Germinal center (tissue), 1 donor: ENCODE measurements around the gene BAK1.
"Not testable (repeated sequence)": the region's sequence is repeated elsewhere in the genome, so short reads cannot be mapped to it uniquely, and the experiment has no call there.

ENCODE experiments used
- DNase-seq: peaks from one replicate; pipeline ENCODE4 v3.0.0; 2012; ENCODE audit warnings: mixed read lengths, low spot score

BAK1 gene

DNA sequence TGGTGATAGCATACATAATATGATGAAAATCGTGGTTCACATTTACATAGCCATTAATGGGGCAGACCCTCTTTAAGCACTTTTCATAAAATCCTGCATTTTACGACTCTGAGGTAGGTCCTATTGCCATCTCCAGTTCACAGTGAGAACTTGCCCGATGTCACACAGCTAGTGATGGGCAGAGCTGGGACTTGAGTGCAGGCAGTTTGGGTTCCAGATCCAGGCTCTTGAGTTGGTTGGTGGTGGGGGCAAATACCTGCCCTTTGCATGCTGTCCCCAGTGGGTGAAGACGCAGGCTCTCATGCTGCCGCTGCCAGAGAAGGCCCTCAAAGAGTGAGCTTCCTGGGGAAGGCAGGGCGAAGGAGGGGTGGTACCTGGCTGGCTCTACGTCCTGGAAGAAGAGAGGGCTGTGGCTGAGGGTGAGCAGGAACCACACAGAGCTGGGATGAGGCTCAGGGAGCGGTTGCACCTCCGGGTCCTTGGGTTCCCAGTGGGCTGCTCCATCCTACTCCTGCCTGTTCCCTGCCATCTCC is 6.1 kb upstream of the BAK1 start:
- no peak for DNase-seq

DNA sequence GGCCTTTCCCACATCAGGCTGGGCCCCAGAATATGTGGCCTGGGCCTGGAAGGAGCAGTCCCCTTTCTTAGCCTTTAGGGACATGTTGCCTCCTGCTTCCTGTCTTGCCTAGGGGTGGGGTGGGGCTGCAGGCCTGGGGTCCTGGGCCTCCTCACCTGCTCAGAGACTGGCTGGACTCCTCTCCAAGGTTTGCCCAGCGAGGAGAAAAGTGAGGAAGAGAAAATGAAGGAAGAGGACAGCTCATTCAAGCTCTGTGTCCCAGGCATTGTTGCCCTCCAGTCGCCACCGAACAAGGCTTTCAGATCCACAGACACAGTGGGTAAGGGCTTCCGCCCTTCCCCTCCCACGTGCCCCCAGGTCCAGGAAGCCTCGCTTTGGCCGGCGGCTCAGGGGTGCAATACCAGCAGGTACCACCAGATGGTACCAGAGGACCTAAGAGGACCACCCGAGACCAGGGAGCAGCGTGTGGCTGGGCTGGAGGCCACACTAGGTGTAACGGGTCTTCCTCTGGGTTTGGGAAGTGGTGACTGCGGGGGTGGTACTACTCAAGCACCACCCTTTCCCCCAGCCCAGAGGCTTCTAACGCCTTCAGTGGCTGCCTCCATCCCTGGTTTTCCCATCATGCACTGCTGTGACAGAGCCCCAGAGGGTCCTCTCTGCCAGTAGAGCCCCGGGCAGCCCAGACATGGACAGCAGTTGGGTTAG is 5.5 kb upstream of the BAK1 start:
- DNase-seq, result peak; percentile 90

DNA sequence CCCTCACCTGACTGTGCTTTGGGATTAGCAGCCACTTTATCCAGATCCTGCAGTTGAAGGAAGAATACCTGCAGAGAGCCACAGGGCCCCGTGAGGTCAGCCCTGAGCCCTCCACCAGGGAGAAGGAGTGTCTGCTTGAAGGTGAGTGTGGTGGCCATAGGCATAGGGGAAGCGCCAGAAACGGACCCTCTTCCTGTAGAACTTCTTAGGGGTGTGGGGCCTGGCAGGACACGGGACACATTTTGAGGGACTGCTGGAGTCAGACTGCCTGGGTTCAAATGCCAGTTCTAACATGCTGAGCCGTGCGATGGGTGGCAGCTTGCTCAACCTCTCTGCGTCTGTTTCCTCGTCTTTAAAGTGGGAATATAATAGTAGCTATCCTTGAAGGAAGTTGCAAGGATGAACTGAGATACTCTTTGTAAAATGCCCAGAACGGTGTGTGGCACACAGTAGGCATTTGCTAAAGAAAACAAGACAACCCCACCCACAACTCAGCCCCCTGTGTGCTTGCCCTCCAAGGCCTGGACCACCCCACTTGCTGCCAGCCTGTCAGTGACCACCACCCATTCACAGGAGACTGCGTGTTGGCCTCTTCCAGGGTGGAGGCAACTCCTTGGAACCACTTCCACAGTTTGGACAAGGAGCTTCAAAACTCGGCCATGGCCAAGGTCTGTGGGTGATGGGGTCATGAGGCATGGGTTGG is 4.8 kb upstream of the BAK1 start:
- no peak for DNase-seq

DNA sequence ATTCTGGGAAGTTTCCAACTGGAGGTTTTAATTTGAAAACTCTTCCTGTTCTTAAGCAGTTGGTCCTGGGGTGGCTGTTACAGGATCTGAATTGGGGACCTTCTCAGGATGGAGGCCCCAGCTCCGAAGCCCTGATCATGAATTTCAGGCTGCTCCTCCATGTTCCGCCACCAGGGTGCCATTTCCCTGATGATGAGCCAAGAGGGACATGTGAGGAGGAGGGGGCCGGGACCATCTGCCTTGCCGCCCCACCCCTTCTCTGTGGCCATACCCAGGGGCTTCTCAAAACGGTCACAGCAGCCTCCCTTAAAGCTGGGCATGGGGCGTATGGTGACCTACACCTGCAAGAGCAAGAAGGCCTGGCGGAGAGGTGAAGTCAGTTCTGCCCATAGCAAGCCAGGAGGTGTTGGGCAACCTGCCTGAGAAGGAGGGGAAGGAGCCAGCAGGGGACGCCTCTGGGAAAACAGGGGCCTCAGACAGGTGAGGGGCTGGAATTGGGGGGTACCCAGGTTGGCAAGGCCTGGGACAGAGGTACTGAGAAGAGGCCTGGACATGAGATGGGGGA is 3.6 kb upstream of the BAK1 start:
- DNase-seq, result no peak

- no peak for DNase-seq
Observed at GRCh38 chr6:33581186-33581585, 1.1 kb upstream of the BAK1 start.

- peak; percentile 64 for DNase-seq
Observed at GRCh38 chr6:33578588-33579011, 1.5 kb downstream of the BAK1 start.

DNA sequence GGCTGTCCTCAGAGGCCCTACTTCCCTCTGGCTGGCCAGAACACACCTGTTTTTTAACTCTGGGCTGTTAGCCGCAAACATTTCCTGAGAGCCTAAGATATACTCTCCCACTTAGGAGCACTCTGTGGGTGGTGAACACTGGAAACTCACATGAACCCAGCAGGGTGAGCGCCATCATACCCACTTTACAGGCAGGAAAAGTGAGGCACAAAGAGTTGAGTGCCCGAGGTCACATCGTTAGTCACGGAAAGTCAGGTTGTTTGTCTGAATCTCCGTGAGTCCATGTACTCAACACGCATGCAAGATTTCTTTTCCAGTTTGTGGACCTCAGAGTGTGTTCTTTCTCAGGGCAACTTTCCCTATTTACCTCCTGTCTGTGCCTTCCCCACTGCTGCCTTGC is 1.9 kb downstream of the BAK1 start:
- DNase-seq, result no peak

DNA sequence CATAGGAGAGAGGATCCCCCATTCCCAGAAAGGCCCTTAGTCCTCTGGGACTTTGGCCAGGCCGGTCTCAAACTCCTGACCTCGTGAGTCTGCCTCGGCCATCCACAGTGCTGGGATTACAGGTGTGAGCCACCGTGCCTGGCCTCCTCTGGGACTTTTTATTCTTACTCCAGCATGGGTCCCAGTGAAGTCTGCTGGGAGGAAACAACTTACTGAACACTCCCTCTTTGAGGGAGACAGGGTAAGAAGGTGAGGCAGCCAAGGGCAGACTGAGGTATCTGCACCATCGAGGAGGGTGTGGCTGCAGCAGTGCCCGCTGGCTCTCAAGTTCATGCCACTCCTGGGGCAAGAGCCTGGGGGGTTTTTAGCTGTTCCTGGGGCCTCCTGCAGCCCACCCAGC is 2.4 kb downstream of the BAK1 start:
- no peak for DNase-seq

GRCh38 chr6:33577106-33577535 is 3.0 kb downstream of the BAK1 start:
- no peak for DNase-seq

DNA sequence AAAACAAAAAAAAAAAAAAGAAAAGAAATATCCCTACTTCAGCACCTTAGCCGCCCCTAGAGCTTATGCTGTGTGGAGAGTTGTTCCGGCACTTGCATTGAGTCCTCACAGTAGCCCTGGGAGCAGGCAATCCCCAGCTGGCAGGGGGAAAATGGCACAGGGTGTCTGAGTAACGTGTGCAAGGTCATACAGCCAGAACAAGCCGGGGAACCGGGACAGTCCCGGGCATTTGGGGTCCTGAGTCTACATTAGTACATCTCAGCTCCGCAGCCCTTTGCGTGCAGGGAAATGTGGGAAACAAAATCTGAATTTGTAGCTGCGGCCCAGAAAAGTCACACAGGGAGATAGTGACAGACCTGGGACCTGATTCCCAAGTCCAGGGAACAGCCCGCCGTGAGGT is 3.4 kb downstream of the BAK1 start:
- no peak for DNase-seq

- no peak for DNase-seq
Observed at GRCh38 chr6:33575211-33575610, 4.9 kb downstream of the BAK1 start.

DNA sequence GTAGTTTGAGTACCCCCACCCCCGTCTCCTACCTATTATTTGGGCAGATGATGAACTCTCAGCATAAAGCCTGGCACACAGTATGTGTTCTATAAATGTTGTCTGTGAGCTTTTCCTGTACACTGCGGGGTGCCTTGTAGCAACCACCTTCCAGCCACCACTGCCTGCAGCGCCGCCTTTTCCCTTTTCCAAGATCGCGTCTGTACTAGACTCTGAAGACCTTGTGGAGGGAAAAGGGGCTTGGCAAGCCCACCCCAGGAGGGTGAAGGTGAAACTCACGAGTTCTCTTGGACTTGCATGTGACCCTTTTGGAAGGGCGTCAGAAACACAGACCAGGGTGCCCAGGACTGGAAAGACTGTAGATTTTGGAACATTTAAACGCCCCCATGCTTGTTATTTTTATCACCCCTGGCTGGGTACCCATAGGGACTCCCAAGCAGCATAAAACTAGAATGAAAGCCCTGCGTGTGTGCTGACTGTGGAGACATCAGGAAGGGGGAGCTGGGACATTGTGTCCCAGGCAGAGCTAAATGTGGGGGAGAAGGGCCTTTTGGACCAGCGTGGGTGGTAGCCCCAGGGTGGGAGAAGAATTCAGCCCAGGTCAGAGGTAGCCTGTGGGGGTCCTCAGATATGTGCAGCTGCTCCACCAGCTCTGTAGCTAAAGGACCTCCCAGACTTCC is 8.3 kb downstream of the BAK1 start:
- DNase-seq, result no peak

GRCh38 chr6:33570806-33571636 is 9.1 kb downstream of the BAK1 start:
- peak; percentile 94 for DNase-seq

- no peak for DNase-seq
Observed at GRCh38 chr6:33568826-33569570, 11.1 kb downstream of the BAK1 start.

DNA sequence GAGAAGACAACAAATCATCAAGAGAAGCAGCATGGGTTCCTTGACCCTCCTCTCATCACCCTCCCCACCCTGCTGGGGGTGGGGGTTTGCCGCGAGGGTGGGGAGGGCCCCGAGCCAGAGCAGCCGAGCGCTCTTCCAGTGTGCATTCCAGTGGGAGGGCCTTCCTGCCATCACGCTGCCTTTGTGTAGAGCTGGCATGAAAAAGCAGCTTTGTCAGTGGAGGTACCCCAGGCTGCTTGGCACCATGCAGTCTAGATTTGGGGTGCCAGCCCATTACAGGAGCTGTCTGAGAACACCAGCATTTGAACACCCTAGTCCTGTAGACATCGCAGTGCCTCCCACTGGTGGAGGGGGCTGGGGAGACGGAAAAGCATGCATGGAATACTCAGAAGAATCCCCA is 12.2 kb downstream of the BAK1 start:
- no peak for DNase-seq

GRCh38 chr6:33566182-33567084 is 13.6 kb downstream of the BAK1 start:
- no peak for DNase-seq

DNA sequence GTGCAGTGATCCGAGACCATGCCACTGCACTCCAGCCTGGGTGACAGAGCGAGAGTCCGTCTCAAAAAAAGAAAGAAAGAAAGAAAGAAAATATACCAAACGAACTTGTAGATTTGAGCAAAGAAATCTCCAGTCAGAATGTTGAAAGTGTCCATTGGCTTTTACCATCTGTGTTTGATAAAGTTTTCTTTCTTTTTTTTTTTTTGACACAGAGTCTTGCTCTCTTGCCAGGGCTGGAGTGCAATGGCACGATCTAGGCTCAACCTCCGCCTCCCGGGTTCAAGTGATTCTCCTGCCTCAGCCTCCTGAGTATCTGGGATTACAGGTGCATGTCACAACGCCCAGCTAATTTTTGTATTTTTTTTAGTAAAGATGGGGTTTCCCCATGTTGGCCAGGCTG is 21.3 kb downstream of the BAK1 start:
- DNase-seq, result no peak

DNA sequence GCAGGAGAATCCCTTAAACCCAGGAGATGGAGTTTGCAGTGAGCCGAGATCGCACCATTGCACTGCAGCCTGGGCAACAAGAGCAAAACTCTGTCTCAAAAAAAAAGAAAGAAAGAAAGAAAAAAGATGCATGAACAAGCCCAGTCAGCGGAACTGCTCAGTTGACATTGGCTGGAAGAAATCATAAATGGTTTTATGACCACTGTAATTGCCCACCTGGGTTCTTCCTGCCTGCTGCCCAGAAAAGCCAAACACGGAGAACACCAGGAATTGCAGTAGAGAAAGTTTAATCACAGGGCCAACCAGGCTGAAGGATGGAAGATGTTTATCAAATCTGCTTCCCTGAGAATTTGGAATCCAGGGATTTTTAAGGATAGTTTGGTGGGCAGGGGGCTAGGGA is 22.7 kb downstream of the BAK1 start:
- no peak for DNase-seq

GRCh38 chr6:33552883-33553282 is 27.2 kb downstream of the BAK1 start:
- DNase-seq, result not testable (repeated sequence)

DNA sequence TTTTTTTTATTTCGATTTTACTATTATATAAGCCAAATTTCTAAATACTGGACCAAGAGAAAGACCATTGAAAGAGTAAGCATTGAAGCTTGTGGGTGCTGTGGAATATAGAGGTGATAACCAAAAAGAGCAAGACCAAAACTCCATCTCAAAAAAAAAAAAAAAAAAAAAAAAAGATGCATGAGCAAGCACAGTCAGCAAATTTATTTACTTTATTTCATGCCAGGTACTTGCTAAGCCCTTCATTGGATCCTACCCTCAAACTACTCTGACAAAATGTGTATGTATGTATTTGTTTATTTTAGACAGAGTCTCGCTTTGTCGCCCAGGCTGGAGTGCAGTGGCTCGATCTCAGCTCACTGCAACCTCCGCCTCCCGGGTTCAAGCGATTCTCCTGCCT is 27.8 kb downstream of the BAK1 start:
- no peak for DNase-seq
